Duodenal mucosa (tissue), 2 donors: Measurements from ENCODE around the gene KCNAB2.

ENCODE experiments used
- H3K27ac ChIP-seq: one replicate; pipeline ENCODE4 v1.7.0; 2013; ENCODE audit warnings: low read depth, low read length
- H3K27me3 ChIP-seq, 2 donors: one replicate each; pipeline ENCODE4 v1.7.0; 2013; ENCODE audit warnings: low read length in 2 of 2, control low read depth in 1 of 2; ENCODE audit not compliant: insufficient read depth in 2 of 2, control insufficient read depth in 1 of 2
- H3K36me3 ChIP-seq, 2 donors: one replicate each; pipeline ENCODE4 v1.7.0; 2013; ENCODE audit warnings: low read length in 2 of 2, control low read depth in 1 of 2; ENCODE audit not compliant: insufficient read depth in 2 of 2, control insufficient read depth in 1 of 2
- H3K4me1 ChIP-seq, 2 donors: one replicate each; pipeline ENCODE4 v1.7.0; 2013; ENCODE audit warnings: low read length in 2 of 2, control low read depth in 1 of 2; ENCODE audit not compliant: insufficient read depth in 2 of 2, control insufficient read depth in 1 of 2
- H3K4me3 ChIP-seq, 2 donors: one replicate each; pipeline ENCODE4 v1.7.0; 2013; ENCODE audit warnings: low read length in 2 of 2, low read depth in 1 of 2
- H3K9ac ChIP-seq, 2 donors: one replicate each; pipeline ENCODE4 v1.7.0; 2013; ENCODE audit warnings: low read length in 2 of 2, low read depth in 1 of 2
- H3K9me3 ChIP-seq, 2 donors: one replicate each; pipeline ENCODE4 v1.7.0; 2013; ENCODE audit warnings: low read length in 2 of 2, control low read depth in 1 of 2; ENCODE audit not compliant: control insufficient read depth in 1 of 2

The KCNAB2 gene

GRCh38 chr1:6095511-6096242 lies 50.0 kb downstream of the KCNAB2 start:
- Histone ChIP-seq H3K36me3 (no peaks in the 10 kb centered on the region), H3K9me3 (no peaks in the 10 kb centered on the region), H3K4me1 (no peaks in the 10 kb centered on the region), H3K4me3 (no peak overlapping the region), H3K27me3 (no peaks in the 10 kb centered on the region), H3K27ac (no peak overlapping the region), H3K9ac (no peak overlapping the region)

DNA sequence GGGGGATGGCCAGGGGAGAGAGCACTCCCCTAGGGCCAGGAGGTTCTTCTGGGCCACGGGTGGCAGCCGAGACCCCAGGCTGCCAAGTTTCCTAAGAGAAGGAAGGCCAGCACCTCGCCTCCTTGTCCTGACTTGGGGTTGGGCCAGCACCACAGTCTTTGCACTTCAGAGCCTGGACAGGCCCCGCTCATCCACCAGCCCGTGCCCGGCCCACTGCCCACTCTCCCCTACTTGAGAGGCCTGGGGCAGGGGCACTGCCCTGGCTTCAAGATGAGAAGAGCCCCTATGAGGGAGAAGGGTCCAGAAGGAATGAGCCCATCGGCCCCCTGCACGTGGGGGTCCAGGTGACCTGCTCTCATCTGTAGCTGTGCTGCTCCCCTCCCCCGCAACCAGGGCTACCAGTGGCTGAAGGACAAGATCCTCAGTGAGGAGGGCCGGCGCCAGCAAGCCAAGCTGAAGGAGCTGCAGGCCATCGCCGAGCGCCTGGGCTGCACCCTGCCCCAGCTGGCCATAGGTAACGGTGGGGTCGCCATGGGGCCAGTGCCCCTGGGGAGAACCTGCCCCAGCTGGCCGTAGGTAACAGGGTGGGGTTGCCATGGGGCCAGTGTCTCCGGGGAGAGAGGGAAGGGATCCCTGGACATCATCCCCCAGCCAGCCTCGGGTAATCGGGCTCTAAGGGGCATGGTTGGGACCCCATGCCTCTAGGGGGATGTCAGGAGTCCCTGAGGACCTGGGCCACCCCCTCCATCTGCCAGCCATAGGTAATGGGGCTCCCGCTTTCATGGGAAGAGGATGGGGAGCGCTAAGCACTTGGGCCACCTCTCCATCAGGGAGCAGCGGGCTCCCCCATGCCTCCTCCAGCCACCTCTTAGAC lies 50.8 kb downstream of the KCNAB2 start:
- Histone ChIP-seq H3K27me3 (no peaks in the 10 kb centered on the region), H3K36me3 (no peaks in the 10 kb centered on the region), H3K9me3 (no peaks in the 10 kb centered on the region), H3K4me3 (no peak overlapping the region), H3K4me1 (no peaks in the 10 kb centered on the region), H3K9ac (no peak overlapping the region), H3K27ac (no peak overlapping the region)

DNA sequence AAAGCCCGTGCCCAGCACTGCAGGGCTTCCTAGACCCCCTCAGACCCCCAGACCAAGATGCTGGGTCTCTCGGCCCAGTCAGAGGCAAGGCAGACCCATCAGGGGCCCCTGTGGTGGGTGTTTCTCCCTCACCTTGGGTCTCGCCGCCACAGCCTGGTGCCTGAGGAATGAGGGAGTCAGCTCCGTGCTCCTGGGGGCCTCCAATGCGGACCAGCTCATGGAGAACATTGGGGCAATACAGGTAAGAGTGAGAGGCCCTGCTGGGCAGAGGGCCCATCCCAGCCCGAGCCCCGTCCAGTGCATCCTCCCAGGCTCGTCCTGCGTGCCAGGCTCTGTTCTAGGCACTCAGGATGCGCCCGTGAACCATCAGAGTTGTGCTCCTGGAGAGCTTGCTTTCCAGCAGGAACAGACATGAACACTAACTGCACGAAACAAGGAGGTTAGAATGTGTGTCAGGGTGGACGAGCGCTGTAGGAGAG lies 51.5 kb downstream of the KCNAB2 start:
- Histone ChIP-seq H3K4me3 (no peak overlapping the region), H3K27ac (no peak overlapping the region), H3K4me1 (no peaks in the 10 kb centered on the region), H3K36me3 (no peaks in the 10 kb centered on the region), H3K9ac (no peak overlapping the region), H3K27me3 (no peaks in the 10 kb centered on the region), H3K9me3 (no peaks in the 10 kb centered on the region)

DNA sequence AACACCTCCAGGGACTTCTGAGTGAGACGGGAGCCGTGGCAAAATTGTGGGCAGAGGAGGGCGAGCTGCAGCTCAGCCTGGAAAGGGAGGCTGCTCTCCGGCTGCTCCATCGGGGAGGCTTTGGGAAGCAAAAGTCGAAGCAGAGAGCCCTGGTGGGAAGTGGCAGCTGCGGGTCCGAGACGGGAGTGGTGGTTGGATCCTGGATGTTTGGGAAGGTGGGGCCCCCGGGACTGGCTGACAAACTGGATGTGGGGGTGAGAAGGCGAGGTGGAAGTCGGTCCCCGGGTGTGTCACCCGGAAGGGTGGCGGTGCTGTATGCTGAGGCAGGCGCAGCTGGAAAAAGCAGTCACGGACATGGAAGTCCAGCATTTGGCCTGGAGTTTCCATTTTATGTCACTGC lies 52.1 kb downstream of the KCNAB2 start:
- H3K4me1 ChIP-seq, result no peaks in the 10 kb centered on the region
- H3K27ac ChIP-seq, result no peak overlapping the region
- H3K9ac ChIP-seq, result no peak overlapping the region
- no peak overlapping the region for H3K4me3 ChIP-seq
- H3K9me3 ChIP-seq, result no peaks in the 10 kb centered on the region
- H3K36me3 ChIP-seq, result no peaks in the 10 kb centered on the region
- no peaks in the 10 kb centered on the region for H3K27me3 ChIP-seq

- no peaks in the 10 kb centered on the region for H3K9me3 ChIP-seq
- H3K36me3 ChIP-seq, result no peaks in the 10 kb centered on the region
- H3K4me1 ChIP-seq, result no peaks in the 10 kb centered on the region
- H3K27ac ChIP-seq, result no peak overlapping the region
- H3K27me3 ChIP-seq, result no peaks in the 10 kb centered on the region
- H3K4me3 ChIP-seq, result no peak overlapping the region
- no peak overlapping the region for H3K9ac ChIP-seq
Observed at GRCh38 chr1:6098303-6099215, 52.9 kb downstream of the KCNAB2 start.

DNA sequence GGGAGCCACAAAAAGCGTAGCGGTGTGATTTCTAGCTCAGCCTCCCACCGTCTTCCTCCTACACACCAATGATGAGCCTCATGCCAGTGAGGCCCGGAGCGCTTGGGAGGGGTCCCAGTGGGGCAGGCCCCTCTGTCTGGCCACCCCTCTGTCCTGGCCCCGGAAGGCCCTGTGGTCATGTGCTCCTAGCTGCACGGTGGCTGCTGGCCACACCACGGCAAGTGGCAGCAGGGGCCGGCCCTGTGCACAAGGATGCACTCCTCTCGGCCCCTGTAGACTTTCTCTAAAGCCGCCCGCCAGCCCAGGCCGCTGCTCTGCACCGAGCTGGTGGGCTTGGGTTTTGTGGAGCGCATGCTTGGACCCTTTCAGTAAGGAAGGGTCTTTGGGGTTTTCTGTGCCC lies 53.6 kb downstream of the KCNAB2 start:
- Histone ChIP-seq H3K4me3 (no peak overlapping the region), H3K36me3 (no peaks in the 10 kb centered on the region), H3K27ac (no peak overlapping the region), H3K27me3 (no peaks in the 10 kb centered on the region), H3K9ac (no peak overlapping the region), H3K9me3 (no peaks in the 10 kb centered on the region), H3K4me1 (no peaks in the 10 kb centered on the region)

DNA sequence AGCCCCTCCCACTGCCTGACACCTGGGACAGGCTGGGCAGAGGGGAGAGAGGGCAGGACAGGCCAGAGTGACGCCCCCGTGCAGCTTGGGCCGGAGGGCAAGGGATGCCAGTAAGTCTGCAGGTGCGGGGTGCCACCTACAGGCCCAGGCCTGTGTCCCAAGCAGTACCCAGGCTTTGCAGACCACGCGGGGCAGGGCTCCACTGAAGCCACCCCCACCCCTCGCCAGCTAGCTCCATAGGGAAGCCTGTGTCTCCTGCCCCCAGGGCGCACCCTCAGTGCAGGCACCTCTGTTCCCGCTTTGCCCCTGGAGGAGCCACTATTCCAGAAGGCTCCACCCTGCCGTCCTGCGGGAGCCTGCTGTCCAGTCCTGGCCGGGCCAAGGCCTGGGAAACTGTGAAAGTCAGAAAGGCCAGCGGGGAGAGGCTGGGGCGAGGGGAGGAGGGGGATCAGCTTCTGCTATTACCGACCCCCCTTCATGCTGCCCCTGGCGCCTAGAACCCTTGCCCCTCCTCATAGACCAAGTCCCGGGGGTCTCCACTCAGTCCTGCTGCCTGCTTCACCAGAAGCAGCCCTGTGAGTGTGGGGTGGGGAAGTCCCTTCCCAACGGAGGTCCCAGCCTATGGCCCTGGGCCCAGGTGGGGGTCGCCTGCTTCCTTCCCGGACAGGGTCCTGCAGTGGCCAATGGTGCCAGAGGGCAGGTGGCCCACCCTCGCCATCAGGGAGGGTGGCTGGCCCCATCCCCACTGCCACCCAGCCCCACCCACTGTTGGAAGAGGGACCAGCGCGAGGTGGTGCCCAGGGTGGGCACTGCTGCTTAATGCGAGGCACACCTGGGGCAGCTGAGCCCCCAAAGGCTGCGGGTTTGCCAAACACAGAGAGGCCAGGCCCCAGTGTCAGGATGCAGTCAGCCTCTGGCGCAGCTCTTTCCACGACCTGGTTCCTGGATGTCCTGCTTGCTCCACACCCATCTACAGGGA lies 54.4 kb downstream of the KCNAB2 start:
- H3K4me1 ChIP-seq, result no peaks in the 10 kb centered on the region
- H3K9ac ChIP-seq, result no peak overlapping the region
- H3K9me3 ChIP-seq, result no peaks in the 10 kb centered on the region
- H3K27ac ChIP-seq, result no peak overlapping the region
- no peaks in the 10 kb centered on the region for H3K36me3 ChIP-seq
- H3K4me3 ChIP-seq, result no peak overlapping the region
- H3K27me3 ChIP-seq, result no peaks in the 10 kb centered on the region

DNA sequence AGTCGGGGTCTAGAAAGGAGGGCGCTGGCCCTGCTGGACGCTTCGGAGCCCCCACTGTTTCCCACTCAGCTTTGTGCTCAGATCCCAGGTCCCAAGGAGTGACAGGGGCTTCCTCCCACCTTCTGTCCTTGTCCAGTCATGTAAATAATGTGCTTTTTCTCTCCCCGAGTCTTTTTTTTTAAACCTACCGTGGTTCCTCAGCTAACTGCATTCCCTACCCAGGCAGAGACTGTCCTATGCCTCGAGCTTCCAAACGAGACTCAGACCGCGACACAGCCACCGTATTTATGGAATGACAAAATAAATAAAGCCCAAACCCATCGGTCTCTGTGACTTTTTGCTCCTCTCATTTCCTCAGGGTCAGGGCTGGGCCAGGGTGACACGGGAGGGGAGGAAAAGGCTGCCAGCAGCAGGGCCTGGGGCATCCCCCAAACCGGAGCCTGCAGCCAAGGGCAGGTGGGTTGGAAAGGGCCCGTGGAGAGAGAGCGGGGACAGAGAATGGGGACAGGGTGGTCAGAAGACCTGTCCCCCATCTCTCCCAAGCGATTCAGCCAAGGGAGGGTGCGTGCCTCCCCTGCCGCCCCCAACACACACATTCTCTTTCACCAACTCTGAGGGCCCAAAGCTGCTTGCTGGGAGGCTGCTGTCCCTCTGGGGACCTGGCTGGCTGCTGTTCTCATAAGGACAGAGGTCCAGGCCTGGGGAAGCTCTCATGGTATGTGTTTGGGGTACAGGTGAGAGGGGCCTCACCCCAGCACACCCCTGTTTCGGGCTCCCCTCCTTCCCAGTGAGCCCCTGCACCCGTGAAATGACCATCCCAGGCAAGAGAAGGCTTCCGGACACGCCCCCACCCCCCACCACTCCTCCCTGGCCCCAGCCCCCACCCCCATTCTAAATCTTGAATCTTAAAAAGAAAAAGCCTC lies 55.4 kb downstream of the KCNAB2 start:
- H3K27ac ChIP-seq, result no peak overlapping the region
- no peak overlapping the region for H3K4me3 ChIP-seq
- no peaks in the 10 kb centered on the region for H3K9me3 ChIP-seq
- H3K27me3 ChIP-seq, result no peaks in the 10 kb centered on the region
- no peaks in the 10 kb centered on the region for H3K4me1 ChIP-seq
- H3K36me3 ChIP-seq, result no peaks in the 10 kb centered on the region
- no peak overlapping the region for H3K9ac ChIP-seq
